GM19452 (cell line): Measurements from ENCODE around the gene SERPINA1.

Experiments
- ATAC-seq: cut with Tn5 transposase; IDR thresholded peaks from one replicate; pipeline ENCODE4 v1.9.1; 2021; ENCODE audit not compliant: unreplicated experiment

Gene SERPINA1

DNA sequence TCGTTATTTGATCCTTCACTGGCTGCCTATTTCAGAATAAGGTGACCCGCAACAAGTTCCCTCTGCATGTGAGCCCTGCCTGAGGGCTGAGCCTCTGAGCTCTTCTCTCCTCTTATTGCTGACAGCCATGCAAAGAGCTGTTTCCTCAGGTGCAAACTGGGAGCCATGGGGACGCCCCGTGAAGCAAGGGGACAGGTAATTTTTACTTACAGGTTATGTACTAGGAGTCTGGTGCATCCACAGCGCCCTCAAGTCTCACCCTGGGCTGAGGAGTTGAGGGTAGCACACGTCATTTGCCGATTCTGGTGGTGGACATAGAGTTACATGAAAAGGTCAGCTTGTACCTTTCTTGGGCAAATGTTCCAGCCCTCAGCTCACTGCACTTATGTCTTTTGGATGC lies 39.1 kb downstream of the SERPINA1 start:
- ATAC-seq, result no peak

GRCh38 chr14:94348836-94349235 lies 39.6 kb downstream of the SERPINA1 start:
- no peak for ATAC-seq

DNA sequence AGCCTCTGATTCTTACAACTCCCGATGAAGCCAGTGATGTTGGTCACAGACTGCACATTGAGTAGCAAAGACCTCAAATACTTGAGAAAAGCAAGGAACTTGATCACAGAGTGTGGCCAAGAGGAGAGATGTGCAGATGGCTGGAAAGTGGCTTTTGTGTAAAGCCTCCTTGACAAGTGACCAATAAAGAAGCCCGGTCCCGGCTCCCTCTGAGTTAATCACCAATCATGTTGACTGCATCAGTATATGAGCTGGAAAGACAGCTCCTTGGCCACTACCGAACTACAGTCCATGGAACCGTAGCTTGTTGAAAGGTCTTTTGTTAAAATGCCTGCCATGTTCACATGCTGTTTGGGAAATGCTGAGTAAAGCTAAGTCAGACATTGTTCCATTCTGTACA lies 41.6 kb downstream of the SERPINA1 start:
- no peak for ATAC-seq

DNA sequence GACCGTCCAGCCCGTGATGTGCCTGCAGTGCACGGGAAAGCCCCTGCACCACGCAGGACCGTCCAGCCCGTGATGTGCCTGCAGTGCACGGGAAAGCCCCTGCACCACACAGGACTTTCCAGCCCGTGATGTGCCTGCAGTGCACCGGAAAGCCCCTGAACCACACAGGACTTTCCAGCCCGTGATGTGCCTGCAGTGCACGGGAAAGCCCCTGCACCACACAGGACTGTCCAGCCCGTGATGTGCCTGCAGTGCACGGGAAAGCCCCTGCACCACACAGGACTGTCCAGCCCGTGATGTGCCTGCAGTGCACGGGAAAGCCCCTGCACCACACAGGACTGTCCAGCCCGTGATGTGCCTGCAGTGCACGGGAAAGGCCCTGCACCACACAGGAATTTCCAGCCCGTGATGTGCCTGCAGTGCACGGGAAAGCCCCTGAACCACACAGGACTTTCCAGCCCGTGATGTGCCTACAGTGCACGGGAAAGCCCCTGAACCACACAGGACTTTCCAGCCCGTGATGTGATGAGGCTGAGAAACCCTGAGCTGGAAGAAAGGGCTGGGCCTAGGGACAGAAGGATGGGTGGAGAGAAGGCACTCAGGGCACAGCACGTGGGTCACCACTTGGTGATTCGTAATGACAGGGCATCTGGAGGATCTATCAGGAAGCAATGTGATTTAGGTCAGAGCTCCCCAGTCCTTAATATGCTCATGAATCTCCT lies 42.2 kb downstream of the SERPINA1 start:
- ATAC-seq, result peak; percentile 58

GRCh38 chr14:94345344-94346064 lies 42.9 kb downstream of the SERPINA1 start:
- ATAC-seq, result no peak

- ATAC-seq, result no peak
These were observed 44.0 kb downstream of the SERPINA1 start for GRCh38 chr14:94344389-94344788.

DNA sequence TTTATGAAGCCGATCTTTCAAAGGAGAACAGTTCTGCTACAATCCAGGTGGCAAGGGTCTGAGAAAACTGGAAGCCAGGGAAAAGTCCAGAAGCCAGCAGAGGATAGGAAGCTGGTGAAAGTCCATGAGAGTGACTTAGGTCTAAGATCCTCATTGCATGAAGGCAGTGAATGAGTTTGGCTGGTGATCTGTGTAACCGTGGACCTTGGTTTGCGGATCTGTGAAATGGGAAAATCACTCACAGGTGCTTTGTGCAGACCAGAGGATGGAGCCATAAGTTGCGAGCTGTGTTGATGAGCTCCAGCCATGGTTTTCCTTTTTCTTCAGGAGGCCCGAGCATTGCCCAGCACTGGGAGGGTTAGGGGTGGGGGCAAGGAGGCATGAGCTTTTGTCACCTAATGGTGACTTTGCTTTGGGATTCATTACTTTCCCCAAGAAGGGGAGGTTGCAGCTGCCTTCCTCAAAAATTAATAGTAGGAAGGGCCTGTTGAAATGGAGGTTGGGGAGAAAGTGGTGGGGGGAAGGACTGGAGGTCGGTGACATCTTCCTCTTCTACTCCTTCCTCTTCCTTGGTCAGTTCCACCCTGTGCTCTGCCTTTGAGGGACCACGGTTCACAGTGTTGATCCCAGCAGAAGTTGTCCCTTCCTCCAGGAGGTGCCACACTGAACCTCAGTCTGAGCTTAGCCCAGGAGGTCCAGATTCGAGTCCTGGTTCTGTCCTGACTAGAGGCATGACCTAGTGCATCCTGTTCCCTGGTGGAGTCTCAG lies 45.0 kb downstream of the SERPINA1 start:
- no peak for ATAC-seq

DNA sequence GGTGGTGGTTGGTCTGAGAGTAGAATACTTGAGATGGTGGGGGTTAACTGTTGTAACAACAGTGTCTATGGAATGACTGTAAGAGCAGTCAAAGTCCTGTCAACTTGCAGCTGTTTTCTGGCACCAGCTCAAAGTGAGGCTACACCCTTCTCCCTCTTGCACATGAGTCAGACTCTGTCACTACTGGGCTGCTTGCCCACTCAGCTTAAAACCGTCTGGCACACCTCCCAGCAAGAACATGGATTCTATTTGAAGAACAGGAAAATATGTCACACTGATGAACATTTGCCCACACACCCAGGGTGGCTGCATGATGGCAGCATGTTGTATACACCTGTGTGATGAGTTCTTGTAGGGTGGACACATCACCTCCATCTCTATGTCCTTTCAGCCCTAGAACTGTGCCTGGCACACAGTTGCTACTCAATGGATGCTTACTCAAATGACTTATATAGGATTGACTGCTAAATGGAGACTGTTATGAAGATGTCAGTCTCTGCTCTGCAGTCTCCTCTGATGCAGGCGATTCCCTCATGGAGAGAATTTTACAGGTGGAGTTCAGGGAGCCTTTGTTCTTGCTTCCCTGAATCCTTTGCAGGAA lies 46.0 kb downstream of the SERPINA1 start:
- ATAC-seq, result no peak

GRCh38 chr14:94341656-94342333 lies 46.6 kb downstream of the SERPINA1 start:
- ATAC-seq, result no peak

- ATAC-seq, result no peak
These were observed 47.9 kb downstream of the SERPINA1 start for GRCh38 chr14:94340533-94340932.

DNA sequence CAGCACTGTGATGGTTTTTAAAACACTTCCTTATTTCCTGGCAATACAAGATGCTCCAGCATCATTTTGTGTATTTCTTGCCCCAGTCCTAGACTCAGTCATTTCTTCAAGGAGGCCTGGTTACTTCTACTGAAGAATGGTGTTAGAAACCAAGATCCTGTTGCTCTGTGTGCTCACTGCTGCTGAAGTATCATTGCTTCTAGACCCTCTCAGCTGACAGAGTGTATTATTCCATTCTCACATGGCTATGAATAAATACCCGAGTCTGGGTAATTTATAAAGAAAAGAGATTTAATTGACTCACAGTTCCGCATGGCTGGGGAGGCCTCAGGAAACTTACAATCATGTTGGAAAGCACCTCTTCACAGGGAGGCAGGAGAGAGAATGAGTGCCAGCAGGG lies 50.4 kb downstream of the SERPINA1 start:
- no peak for ATAC-seq

DNA sequence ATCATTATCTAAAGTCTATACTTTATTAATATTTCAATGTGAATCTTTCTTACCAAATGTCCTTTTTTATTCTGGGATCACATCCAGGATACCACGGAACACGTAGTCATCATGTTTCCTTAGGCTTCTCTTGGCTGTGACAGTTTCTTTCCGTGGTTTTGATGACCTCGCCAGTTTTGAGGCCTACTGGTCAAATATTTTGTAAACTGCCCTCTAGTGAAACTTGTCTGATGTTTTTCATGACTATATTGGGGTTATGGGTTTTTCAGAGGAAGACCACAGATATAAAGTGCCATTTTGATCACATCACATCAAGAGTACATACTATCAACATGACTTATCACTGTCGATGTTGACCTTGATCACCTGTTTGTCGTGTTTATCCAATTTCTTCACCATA lies 51.1 kb downstream of the SERPINA1 start:
- no peak for ATAC-seq

- ATAC-seq, result no peak
These were observed 53.5 kb downstream of the SERPINA1 start for GRCh38 chr14:94334872-94335271.

- no peak for ATAC-seq
These were observed 55.8 kb downstream of the SERPINA1 start for GRCh38 chr14:94332587-94332986.

GRCh38 chr14:94332063-94332583 lies 56.3 kb downstream of the SERPINA1 start:
- ATAC-seq, result no peak

- no peak for ATAC-seq
These were observed 56.9 kb downstream of the SERPINA1 start for GRCh38 chr14:94331462-94331861.

- no peak for ATAC-seq
These were observed 57.5 kb downstream of the SERPINA1 start for GRCh38 chr14:94330857-94331256.

DNA sequence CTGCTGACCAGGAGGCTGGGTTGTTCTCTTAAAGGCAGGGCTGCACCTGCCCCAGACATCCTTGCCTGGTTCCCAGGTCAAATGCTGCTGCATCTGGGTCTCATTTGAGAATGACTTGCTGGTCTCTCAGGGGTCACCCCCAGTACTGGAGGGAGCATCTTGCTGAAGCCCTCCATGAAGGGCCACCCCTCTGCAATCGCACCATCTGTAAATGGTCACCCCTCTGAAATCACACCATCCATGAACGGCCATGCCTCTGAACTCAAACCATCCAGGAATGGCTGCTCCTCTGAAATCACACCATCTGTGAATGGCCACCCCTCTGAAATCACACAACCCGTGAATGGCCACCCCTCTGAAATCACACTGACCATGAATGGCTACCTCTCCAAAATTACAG lies 58.0 kb downstream of the SERPINA1 start:
- no peak for ATAC-seq

DNA sequence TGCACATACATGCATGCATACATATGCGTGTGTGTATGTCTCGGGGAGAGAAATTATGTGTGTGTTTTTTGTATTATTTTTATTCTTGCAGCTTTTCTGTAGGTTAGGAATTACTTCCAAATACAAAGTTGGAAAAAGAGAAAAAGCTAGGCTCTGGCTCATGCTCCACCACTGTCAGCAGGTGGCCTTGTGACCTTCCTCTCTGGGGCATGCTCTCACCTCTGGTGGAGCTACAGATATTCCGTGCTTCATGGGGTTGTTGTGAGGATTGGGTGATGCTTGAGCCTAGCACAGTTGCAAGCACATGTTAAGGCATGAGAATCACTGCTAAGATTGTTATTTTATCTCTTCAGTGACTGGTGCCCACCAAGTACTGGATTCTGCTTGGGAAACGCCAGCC lies 58.5 kb downstream of the SERPINA1 start:
- ATAC-seq, result no peak

DNA sequence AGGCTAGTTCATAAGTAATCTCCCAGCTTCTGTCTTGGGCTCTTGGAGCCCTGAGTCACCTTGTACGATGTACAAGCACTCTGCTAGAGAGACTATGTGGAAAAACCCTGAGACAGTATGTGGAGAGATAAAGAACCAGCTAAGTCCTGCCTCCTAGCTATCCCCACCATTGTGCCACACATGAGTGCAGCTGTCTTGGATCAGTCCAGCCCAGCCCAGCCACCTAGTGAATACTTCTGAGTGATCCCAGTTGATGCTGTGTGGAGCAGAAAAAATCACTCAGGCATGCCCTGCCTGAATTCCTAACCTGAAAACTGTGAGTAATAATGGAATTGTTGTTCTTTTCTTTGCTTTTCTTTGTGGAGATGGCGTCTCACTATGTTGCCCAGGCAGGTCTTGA lies 60.2 kb downstream of the SERPINA1 start:
- no peak for ATAC-seq
